GM12864 (cell line): ENCODE results near the gene BLTP3B.

Source experiments
- DNase-seq: peaks from one replicate; pipeline ENCODE4 v3.0.0-alpha.2; 2011; ENCODE audit warnings: low read depth
- H3K4me3 ChIP-seq: 2 replicates; pipeline ENCODE4 v1.5.1; 2011; ENCODE audit warnings: mild to moderate bottlenecking, low read depth, low read length, control low read depth
- CTCF ChIP-seq: IDR thresholded peaks from 2 replicates; pipeline ENCODE4 v1.5.1; 2011; ENCODE audit warnings: low read depth, mild to moderate bottlenecking, moderate library complexity, low read length, control low read depth, inconsistent platforms; ENCODE audit errors: missing control alignments

BLTP3B gene

DNA sequence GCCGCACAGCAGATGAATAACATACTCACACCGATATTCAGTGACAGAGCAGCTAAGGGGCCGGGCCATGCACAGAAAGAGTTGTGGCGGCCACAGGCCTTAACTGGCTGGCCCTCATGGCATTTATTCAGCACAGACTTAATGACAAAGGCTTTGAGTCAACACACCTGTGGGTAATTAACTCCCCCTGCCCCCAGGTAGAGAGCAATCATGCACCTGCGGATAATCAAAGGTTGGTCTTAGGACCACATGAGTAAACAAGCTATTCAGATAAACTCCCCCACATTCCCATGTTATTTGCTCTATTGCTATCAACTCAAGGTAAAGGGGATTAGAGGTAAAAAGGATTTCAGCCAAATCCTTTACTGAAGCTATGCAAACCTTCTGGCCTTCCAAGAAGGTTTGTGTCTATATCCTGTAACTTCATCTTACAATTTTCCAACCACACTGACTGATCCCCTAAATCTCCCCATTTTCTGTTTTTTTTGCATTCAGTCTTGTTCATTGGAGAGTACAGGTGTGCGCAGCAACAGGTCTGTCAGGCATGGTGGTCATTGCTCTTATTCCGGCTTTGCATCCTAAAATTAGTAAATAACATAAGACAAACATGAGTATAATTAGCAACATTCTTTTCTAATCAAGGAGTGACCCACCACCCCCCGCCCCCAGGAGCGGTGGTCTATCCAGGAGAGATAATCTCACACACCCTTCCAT, 16.9 kb upstream of the BLTP3B start:
- no peak for DNase-seq
- TF ChIP-seq CTCF = no peak

DNA sequence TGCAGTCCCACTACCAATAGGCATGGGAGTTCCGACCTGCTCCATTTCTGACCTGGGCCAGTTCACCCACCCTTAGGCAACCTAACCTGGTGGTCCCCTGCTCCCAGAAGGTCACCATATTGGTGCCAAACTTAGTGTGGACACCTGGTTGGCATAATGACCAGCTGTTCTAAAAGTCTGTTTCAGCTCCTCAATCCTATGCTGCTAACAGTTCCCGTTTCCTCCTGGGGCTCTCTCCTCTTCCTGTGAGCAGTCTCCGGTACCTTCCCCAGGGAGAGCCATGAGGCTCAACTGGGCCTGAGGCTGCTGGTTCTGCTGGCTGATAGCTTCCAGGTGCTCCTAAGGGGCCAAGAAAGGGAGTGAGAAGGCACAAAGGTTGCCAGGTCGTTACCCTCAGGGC, 15.9 kb upstream of the BLTP3B start:
- TF ChIP-seq CTCF = no peak
- no peak overlapping the region for H3K4me3 ChIP-seq
- DNase-seq = no peak

More for the DNA sequence above, 16.9 kb upstream of the BLTP3B start:
- no peak overlapping the region for H3K4me3 ChIP-seq

GRCh38 chr12:100157427-100157821, 14.8 kb upstream of the BLTP3B start:
- no peak for DNase-seq
- TF ChIP-seq CTCF = no peak
- H3K4me3 ChIP-seq = no peak overlapping the region

DNA sequence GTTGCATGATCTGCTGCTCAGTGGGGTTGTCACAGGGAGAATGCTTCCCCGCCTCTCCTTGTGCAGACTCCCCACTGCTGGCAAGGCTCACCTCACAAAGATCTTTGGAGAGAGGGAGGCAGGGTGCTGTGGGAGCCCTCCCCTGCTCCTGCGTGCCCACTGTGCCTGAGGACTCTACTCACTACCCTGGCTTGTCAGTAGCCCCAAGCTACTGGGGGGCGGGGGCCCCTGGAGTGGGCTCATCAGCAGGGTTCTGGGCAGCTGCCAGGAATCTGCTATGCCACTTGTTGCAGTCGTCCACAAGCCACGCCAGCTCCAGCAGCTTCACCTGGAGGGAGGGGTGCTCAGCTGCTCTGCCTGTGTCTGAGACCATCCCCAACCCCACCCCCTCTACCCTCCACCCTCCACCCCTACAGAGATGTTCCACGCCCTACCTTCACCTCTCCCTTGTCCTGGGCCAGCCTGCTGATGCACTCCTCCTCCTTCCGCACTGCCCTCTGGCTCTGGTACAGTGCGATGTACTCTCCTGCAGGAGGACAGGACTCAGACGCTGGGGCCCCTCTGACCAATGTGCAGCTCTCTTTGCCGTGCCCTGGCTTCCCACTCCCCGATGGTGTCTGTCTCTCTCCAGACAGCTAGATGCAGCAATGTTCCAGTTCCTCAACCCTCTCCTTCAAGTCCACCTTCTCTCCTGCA, 14.2 kb upstream of the BLTP3B start:
- no peak overlapping the region for H3K4me3 ChIP-seq
- DNase-seq = no peak
- TF ChIP-seq CTCF = no peak

DNA sequence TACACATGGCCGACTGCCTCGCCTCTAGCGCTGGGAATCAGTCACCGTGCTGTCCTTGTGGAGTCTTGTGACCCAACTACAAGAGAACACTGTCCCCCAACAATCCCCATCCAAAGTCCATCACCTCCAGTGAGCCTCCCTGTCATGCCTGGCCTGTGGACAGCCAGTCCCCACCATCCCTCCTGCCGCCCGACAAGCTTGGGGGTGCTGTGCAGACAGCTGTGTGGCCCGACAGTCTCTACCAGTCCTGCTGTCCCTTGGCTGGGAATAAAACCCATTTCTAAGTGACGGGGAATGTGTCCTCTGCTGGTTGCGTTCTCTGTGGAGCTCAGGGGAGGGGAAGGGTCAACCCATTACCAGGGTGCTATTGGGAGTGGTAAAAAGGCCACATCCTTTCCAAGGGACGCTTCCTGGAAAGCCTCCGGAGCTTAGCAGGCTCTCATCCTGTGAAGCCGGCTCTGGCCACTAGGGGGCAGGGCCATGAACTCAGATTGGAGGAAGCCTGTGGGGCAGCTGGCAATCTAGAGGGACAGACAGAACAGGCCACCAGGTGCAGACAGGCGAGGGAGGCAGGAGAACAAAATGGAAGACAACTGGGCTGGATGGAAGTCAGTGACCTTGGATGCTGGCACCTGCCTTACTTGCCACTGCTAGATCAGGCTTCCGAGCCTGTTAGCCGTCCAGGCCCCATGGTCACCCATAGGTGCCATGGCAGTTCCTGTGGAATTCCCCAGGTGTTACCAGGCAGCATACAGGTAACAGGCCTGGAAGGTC, 12.0 kb upstream of the BLTP3B start:
- no peak overlapping the region for H3K4me3 ChIP-seq
- DNase-seq = no peak
- TF ChIP-seq CTCF = peak; percentile 94

DNA sequence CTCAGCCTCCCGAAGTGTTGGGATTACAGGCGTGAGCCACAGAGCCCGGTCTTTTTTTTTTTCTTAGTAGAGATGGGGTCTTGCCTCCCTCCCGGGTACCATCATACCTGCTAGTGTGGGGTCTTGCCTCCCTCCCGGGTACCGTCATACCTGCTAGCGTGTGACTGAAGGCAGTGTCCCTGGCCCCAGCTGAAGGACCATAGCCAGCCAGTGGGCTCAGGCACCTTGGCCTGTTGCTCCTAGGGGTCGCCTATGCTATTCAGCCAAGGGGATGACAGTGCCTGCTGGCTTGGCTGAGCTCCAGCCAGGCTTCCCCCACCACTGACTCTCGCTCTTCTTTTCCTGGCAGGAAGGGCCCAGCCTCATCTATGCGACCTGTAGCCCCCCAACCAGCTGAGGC, 10.5 kb upstream of the BLTP3B start:
- no peak for TF ChIP-seq CTCF
- no peak overlapping the region for H3K4me3 ChIP-seq
- no peak for DNase-seq
